GM19025 (cell line): ENCODE data around the gene TMEM114.

Experiments
- ATAC-seq: cut with Tn5 transposase; IDR thresholded peaks from one replicate; pipeline ENCODE4 v1.9.1; 2021; ENCODE audit warnings: mild to moderate bottlenecking, low read depth, moderate library complexity; ENCODE audit not compliant: unreplicated experiment

TMEM114 gene

GRCh38 chr16:8551388-8552332 is 38.7 kb downstream of the TMEM114 start:
- ATAC-seq: no peak

GRCh38 chr16:8550728-8551387 is 39.5 kb downstream of the TMEM114 start:
- ATAC-seq: no peak

- no peak for ATAC-seq
These were observed 40.4 kb downstream of the TMEM114 start for GRCh38 chr16:8549843-8550412.

DNA sequence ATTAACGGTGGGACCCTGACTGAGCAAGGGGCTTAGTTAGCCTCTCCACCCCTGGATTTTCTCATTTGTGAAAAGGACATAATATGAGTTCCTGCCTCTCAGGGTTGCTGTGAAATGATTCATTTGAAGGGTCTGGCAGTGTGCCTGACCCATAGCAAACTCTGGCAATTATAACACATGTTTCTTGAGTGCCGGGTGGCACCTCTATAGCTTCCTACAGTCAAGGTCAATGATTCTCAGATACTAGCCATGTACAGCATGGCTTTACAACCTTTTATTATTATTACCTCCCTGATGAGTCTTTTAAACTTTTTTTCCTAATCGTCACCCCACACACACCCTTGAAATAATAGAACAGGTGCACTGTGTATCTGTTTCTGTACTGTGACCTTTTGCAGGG is 42.1 kb downstream of the TMEM114 start:
- no peak for ATAC-seq

- ATAC-seq: no peak
These were observed 42.5 kb downstream of the TMEM114 start for GRCh38 chr16:8547762-8548161.

DNA sequence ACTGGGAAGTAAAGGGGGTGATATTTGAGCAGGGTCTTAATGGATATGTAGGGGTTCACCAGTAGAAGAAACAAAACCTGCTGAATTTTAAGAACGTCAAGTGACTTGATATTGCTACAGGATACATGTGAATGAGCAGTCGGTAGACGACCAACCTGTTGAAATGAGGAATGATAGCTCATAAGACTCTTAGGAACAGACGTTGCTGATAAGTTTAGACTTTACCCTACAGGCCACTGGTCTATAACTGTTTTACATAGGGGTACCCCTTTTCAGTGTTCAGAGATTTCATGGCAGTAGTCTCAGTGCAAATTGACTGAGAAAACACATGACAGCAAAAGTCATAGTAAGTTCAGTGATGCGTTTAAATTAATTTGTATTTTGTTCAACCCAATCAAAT is 45.9 kb downstream of the TMEM114 start:
- no peak for ATAC-seq

DNA sequence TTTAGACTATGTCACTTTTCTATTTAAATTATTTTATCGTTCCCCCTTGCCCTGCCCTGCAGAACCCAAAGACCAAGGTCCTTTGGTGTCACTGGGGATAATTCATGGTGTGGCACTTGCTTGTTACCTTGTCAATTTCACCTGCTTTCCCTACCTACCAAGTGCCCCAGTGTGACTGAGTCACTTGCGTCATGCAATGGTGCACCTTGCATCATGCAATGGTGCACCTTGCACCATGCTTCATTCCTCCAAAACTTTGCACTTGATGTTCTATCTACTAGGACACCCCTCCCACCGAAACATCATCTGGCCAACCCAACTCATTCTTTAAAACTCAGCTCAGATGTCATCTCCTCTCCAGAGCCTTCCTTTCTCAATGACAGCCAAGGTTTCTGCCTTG is 47.1 kb downstream of the TMEM114 start:
- ATAC-seq: no peak

DNA sequence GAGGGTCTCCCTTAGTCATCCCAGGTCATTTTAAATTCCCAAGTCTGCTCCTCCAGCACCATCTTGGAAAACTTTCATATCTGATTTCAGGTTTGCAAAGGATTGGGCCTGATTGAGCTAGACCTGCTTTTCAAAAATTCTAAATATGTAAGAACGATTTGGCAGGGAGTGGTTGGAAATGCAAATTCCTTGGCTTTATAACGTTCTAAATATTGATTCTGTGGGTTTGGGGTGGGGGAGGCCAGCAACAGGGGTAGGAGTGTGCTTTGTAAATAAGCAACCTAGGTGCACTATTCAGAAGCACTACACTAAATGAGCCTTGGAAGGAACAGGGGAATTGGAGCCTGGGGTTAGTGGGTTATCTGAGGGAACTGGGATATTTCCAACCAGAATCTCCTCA is 47.9 kb downstream of the TMEM114 start:
- ATAC-seq: no peak

- ATAC-seq: no peak
These were observed 48.4 kb downstream of the TMEM114 start for GRCh38 chr16:8541868-8542267.

DNA sequence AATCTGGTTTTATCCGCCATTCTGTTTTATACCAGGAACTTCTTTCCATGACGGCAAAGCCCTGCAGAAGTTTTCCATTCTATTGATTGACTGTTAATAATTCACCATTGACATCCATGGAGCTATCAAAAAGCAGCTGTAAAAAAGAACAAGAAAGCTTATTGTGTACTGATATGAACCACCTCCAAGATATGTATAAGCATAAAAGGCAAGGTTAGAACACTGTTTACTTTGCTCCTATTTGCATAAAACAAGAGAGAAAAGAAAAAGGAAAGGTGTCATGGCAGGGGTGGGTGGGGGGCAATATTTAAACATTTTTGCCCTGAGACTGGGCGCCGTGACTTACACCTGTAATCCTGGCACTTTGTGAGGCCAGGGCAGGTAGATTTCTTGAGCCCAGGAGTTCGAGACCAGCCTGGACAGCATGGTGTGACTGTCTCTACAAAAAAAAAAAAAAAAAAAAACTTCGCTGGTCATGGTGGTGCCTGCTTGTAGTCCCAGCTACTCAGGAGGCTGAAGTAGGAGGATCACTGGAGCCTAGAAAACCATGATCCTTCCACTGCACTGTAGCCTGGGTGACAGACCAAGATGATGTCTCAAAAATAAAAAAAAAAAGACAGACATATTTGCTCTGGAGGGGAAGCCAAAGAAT is 52.5 kb downstream of the TMEM114 start:
- no peak for ATAC-seq

DNA sequence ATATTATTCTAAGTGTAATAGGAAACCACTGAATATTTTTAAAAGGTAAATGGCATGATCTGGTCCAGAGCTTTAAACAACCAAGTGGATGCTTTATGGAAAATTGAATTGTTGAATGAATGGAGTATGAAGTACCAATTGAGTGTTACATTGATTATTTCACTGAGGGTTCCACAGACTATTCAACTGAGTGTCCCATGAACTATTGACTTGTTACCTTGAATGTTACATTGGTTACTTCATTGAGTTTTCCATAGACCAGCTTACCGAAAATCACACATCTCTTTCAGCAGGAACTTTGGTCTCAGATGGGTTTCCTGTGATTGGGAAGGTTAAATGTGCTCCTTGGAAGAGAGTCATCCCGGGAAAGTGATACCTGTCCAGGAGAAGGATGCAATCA is 56.8 kb downstream of the TMEM114 start:
- ATAC-seq: no peak

DNA sequence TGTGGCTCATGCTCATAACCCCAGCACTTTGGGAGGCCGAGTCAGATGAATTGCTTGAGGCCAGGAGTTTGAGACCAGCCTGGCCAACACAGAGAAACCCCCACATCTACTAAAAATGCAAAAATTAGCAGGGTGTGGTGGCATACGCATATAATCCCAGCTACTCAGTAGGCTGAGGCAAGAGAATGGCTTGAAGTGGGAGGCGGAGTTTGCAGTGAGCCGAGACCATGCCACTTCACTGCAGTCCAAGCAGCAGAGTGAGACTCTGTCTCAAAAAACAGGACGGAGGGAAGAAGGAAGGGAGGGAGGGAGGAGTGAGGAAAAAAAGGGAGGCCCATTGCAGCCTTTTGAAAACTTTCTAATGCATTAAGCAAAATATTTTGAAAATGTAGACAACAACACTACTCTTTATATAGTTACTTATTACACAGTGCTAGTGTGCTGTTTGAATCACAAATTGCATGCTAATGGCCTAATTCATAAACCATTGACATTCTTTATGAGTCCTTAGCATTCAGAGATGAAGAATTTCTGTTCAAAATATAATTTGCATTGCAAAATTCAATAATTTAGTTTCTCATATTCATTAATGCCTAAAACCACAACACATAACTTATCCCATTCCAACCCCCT is 59.4 kb downstream of the TMEM114 start:
- no peak for ATAC-seq

- ATAC-seq: no peak
These were observed 61.8 kb downstream of the TMEM114 start for GRCh38 chr16:8528471-8528870.

GRCh38 chr16:8523932-8524331 is 66.4 kb downstream of the TMEM114 start:
- ATAC-seq: no peak

DNA sequence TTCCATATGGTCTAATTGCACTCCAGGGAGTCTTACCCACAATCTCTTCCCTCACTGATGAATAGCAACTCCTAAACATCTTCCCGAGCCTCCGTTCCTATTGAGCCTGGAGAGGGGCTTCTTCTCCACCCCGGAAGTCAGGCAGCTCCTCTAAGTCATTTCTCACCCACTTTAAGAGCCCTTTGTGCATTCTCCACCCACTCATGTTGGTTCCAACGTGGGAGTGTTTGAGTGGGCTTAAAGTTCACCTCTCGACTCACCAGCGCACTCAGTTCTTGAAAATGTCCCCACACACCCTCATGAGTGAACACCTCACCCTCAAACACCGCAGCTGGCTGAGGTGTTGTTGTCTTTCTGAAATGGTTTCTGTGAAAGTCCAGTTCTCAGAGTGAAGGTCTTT is 67.6 kb downstream of the TMEM114 start:
- no peak for ATAC-seq

DNA sequence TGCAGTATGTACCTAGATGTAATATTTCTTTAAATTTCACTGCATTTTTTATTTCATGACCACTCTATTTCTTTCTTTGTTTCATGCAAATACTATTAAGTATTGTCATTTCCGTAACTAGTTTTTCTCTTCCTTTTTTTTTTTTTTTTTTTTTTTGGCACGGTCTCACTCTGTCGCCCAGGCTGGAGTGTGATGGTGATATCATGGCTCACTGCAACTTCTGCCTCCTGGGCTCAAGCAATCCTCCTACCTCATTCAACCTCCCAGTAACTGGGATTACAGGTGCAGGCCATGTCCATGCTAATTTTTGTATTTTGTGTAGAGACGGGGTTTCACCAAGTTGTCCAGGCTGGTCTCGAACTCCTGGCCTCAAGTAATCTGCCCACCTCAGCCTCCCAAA is 70.7 kb downstream of the TMEM114 start:
- no peak for ATAC-seq
